OCI-LY1 (cell line): ENCODE results near the gene RPL26.

Experiments
- EZH2 ChIP-seq: fragments of 200-600 bp; sonication (generic), shearing (Covaris generic); IDR thresholded peaks from 2 replicates; pipeline ENCODE4 v1.8.0; 2017; ENCODE audit warnings: borderline replicate concordance, mixed run types, mild to moderate bottlenecking, antibody characterized with exemption, low read length, moderate library complexity, mixed read lengths
- TF ChIP-seq, protein P1 (sequence below): fragments of 200-600 bp; sonication (generic), shearing (Covaris generic); IDR thresholded peaks from 2 replicates; pipeline ENCODE4 v1.5.1; 2017; ENCODE audit warnings: mild to moderate bottlenecking, antibody characterized with exemption, low read length, moderate library complexity, mixed read lengths

DNA sequence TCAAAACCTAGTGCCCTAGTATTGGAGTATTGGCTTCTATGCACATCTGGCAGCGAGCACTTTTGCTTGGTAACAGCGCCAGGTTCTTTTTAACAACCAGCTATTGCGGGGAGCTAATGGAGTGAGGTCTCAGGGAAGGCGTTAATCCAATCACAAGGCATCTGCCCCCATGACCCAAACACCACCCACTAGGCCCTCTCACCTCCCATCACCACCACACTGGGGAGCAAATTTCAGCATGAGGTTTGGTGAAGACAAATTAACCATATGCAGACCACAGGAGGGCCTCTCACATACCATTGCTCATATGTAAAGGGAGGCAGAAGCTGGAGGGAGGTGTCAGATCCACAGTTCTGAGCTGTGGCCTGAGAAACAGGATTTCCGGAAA is 44.2 kb downstream of the RPL26 start:
- TF ChIP-seq, protein P1, sequence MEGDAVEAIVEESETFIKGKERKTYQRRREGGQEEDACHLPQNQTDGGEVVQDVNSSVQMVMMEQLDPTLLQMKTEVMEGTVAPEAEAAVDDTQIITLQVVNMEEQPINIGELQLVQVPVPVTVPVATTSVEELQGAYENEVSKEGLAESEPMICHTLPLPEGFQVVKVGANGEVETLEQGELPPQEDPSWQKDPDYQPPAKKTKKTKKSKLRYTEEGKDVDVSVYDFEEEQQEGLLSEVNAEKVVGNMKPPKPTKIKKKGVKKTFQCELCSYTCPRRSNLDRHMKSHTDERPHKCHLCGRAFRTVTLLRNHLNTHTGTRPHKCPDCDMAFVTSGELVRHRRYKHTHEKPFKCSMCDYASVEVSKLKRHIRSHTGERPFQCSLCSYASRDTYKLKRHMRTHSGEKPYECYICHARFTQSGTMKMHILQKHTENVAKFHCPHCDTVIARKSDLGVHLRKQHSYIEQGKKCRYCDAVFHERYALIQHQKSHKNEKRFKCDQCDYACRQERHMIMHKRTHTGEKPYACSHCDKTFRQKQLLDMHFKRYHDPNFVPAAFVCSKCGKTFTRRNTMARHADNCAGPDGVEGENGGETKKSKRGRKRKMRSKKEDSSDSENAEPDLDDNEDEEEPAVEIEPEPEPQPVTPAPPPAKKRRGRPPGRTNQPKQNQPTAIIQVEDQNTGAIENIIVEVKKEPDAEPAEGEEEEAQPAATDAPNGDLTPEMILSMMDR = no peak
- TF ChIP-seq EZH2 = no peak
